Liver (tissue), 3 donors: ENCODE measurements around the gene TAAR8.
A peak's percentile ranks its signal among the peaks of the same experiment; 100 is the strongest.

Source experiments
- CTCF ChIP-seq: fragments of 150-350 bp; IDR thresholded peaks from 2 replicates; pipeline ENCODE4 v1.5.1; 2017; ENCODE audit warnings: improper control_type of control experiment, low read depth, low read length; ENCODE audit not compliant: missing input control
- GABPA ChIP-seq, 2 donors: IDR thresholded peaks in 1 of 2; conservative IDR thresholded peaks in 1 of 2; 2 replicates each; pipeline ENCODE4 v1.6.1; 2016; ENCODE audit warnings: antibody characterized with exemption in 2 of 2, mild to moderate bottlenecking in 1 of 2, moderate library complexity in 1 of 2
- JUND ChIP-seq, 2 donors: IDR thresholded peaks; 2 replicates each; pipeline ENCODE4 v1.6.1; 2016; ENCODE audit warnings: antibody characterized with exemption in 2 of 2
- donor health status: healthy.
- donor health status: healthy.

- TF ChIP-seq CTCF (no peak), GABPA (IDR thresholded peaks at IDR 0.05 in 1 of 2, conservative IDR thresholded peaks at IDR 0.05 in 1 of 2) (peak in 1 of 2 donors; percentile 8), JUND (IDR thresholded peaks at IDR 0.05) (peak in 1 of 2 donors; percentile 12)
These were observed 39.5 kb upstream of the TAAR8 start, which contains the start of gene STX7 for GRCh38 chr6:132512638-132513632.
